ENCODE data around the gene TMEM94. TPM values are rescaled to one million over a fixed set of nuclear protein-coding genes. Genes with fewer than 3 reads are reported as not detected.

Gene TMEM94
- total and polyA plus RNA-seq, 2 of the 4 experiments (the other 2 are of a cell fraction), result 8.4 to 64.7 TPM

DNA sequence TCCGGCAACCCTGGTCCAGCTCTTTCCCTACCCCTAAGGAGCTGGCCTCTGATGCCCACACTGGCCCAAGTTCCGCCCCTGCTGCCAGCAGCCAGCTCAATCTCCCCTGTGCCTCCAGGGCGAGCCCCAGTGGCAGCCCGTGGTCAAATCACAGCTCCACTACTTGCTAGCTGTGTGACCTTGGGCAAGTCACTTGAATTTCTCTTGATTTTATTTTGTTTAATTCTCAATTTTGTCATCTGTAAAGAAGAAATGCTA lies 48.6 kb downstream of the TMEM94 start:
- POLR2A ChIA-PET (ENCODE audit: unreplicated experiment), result no interaction called here
- intact Hi-C loops (cut with micrococcal nuclease), result no loop called here
- dilution Hi-C loops (cut with HindIII; ENCODE audit: low sequenced_read_pairs, unreplicated experiment), result no loop called here

More for the DNA sequence above, 48.6 kb downstream of the TMEM94 start:
- Histone ChIP-seq H2AK9ac (replicated peaks; ENCODE audit: low read depth, low read length, poor library complexity) (no peak overlapping the region), H3K4ac (ENCODE audit: low read depth, low read length) (no peak overlapping the region), H3K27me3 (ENCODE audit: control insufficient read depth, insufficient read depth, low read length) (no peaks in the 10 kb centered on the region), H3K27ac (ENCODE audit: insufficient read depth, low read length) (no peak overlapping the region), H3K4me1 (ENCODE audit: control insufficient read depth, insufficient read depth, low read length) (peaks cover 5% of the 10 kb centered on the region), H2BK20ac (ENCODE audit: low read depth, low read length) (no peak overlapping the region), H3K14ac (replicated peaks; ENCODE audit: low read depth, low read length) (no peak overlapping the region), H2BK15ac (ENCODE audit: low read depth, low read length) (no peak overlapping the region), H2AFZ (replicated peaks; ENCODE audit: low read length, poor library complexity) (no peak overlapping the region), H3K9me3 (ENCODE audit: control insufficient read depth, insufficient read depth, low read length) (no peaks in the 10 kb centered on the region), H3K18ac (ENCODE audit: low read depth, low read length) (no peak overlapping the region), H3K36me3 (ENCODE audit: control insufficient read depth, insufficient read depth, low read length) (peaks cover 40% of the 10 kb centered on the region), H3K9me1 (ENCODE audit: insufficient read depth, low read length) (no peaks in the 10 kb centered on the region), H4K8ac (ENCODE audit: low read depth in 2 of 2, low read length in 2 of 2) (no peak overlapping the region), H3K9ac (ENCODE audit: low read depth, low read length) (no peak overlapping the region), H3K56ac (ENCODE audit: extremely low read depth, insufficient read depth, low read length) (no peak overlapping the region), H2BK120ac (ENCODE audit: low read depth, low read length) (no peak overlapping the region), H4K91ac (ENCODE audit: insufficient read depth, low read depth, low read length) (no peak overlapping the region), H3K4me3 (ENCODE audit: insufficient read depth, low read depth, low read length) (no peak overlapping the region), H4K5ac (ENCODE audit: low read depth, low read length) (no peak overlapping the region), H3K23ac (ENCODE audit: low read depth, low read length) (no peak overlapping the region), H3K4me2 (ENCODE audit: low read depth, low read length) (no peak overlapping the region), H4K20me1 (ENCODE audit: insufficient read depth, low read length) (peaks cover 16% of the 10 kb centered on the region), H2AK5ac (ENCODE audit: low read depth, low read length) (no peak overlapping the region), H2BK5ac (ENCODE audit: low read depth, low read length, poor library complexity, severe bottlenecking) (no peak overlapping the region), H3K79me1 (ENCODE audit: low read depth in 1 of 2, low read length in 2 of 2) (peaks cover 2 to 20% of the 10 kb centered on the region in 2 experiments; a peak in 3 of 4 replicates)
- no TSS peak for BruUV-seq (replicated peaks)
- in situ Hi-C loops (cut with MboI; ENCODE audit: low sequenced_read_pairs), result no loop called here
- CTCF ChIA-PET, result interaction anchor here (0.7 kb wide), 1 partner anchor 12 kb away, joined by 3 read pairs; the partner anchor contains the start of gene TSEN54
- TF ChIP-seq RAD21 (IDR thresholded peaks at IDR 0.05; ENCODE audit: low read length) (no peak), SMC3 (IDR thresholded peaks at IDR 0.05; ENCODE audit: low read depth, low read length) (no peak), FOS (IDR thresholded peaks at IDR 0.05; ENCODE audit: low read depth, low read length) (no peak), CHD1 (IDR thresholded peaks at IDR 0.05; ENCODE audit: low read depth, low read length) (no peak), CEBPB (IDR thresholded peaks at IDR 0.05; ENCODE audit: low read depth, low read length) (no peak), BHLHE40 (IDR thresholded peaks at IDR 0.05; ENCODE audit: low read depth, low read length) (no peak), RFX5 (IDR thresholded peaks at IDR 0.05; ENCODE audit: low read depth, low read length) (no peak), MXI1 (IDR thresholded peaks at IDR 0.05; ENCODE audit: borderline replicate concordance, low read depth, low read length) (no peak), NFE2L2 (IDR thresholded peaks at IDR 0.05; ENCODE audit: low read depth, low read length) (no peak), POLR2A (IDR thresholded peaks at IDR 0.05; ENCODE audit: low read depth, low read length) (no peak), RCOR1 (IDR thresholded peaks at IDR 0.05; ENCODE audit: insufficient replicate concordance, low read length) (no peak), MAFK (IDR thresholded peaks at IDR 0.05; ENCODE audit: low read depth, low read length) (no peak)
- TF ChIP-seq, protein P1, sequence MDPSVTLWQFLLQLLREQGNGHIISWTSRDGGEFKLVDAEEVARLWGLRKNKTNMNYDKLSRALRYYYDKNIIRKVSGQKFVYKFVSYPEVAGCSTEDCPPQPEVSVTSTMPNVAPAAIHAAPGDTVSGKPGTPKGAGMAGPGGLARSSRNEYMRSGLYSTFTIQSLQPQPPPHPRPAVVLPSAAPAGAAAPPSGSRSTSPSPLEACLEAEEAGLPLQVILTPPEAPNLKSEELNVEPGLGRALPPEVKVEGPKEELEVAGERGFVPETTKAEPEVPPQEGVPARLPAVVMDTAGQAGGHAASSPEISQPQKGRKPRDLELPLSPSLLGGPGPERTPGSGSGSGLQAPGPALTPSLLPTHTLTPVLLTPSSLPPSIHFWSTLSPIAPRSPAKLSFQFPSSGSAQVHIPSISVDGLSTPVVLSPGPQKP (IDR thresholded peaks at IDR 0.05; ENCODE audit: borderline replicate concordance, low read depth, low read length), result no peak
- TF ChIP-seq, protein P2, sequence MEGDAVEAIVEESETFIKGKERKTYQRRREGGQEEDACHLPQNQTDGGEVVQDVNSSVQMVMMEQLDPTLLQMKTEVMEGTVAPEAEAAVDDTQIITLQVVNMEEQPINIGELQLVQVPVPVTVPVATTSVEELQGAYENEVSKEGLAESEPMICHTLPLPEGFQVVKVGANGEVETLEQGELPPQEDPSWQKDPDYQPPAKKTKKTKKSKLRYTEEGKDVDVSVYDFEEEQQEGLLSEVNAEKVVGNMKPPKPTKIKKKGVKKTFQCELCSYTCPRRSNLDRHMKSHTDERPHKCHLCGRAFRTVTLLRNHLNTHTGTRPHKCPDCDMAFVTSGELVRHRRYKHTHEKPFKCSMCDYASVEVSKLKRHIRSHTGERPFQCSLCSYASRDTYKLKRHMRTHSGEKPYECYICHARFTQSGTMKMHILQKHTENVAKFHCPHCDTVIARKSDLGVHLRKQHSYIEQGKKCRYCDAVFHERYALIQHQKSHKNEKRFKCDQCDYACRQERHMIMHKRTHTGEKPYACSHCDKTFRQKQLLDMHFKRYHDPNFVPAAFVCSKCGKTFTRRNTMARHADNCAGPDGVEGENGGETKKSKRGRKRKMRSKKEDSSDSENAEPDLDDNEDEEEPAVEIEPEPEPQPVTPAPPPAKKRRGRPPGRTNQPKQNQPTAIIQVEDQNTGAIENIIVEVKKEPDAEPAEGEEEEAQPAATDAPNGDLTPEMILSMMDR (conservative IDR thresholded peaks at IDR 0.05; ENCODE audit: low read depth, low read length), result no peak
- TF ChIP-seq, protein P3, sequence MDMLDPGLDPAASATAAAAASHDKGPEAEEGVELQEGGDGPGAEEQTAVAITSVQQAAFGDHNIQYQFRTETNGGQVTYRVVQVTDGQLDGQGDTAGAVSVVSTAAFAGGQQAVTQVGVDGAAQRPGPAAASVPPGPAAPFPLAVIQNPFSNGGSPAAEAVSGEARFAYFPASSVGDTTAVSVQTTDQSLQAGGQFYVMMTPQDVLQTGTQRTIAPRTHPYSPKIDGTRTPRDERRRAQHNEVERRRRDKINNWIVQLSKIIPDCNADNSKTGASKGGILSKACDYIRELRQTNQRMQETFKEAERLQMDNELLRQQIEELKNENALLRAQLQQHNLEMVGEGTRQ (IDR thresholded peaks at IDR 0.05; ENCODE audit: low read depth, low read length), result no peak
- ATAC-seq (ENCODE audit: low read depth) (no peak), DNase-seq (no peak)
- 100% methylated on average over 1 of the region's 4 CpGs; no CpG with 5 or more reads in 1 of the 2 experiments for WGBS, 2 experiments (ENCODE audit: extremely low coverage in 2 of 2, insufficient read length in 1 of 2)

Data from IMR-90 (cell line).